ENCODE measurements around the gene LAMB3.

LAMB3 gene

GRCh38 chr1:209587789-209588188 is 64.4 kb downstream of the LAMB3 start:
- Histone ChIP-seq H3K4me1 (ENCODE audit: control insufficient read depth in 1 of 2, insufficient read depth in 2 of 2, low read length in 2 of 2) (peaks cover 32 to 41% of the 10 kb centered on the region in 2 experiments), H3K79me1 (ENCODE audit: low read length) (peaks cover 44% of the 10 kb centered on the region), H2BK5ac (ENCODE audit: low read depth, low read length, poor library complexity) (peak overlapping the region; percentile 88), H2BK12ac (ENCODE audit: low read length) (peak overlapping the region; percentile 81), H3K9ac (ENCODE audit: low read length) (no peak overlapping the region), H3K79me2 (ENCODE audit: control insufficient read depth, insufficient read depth, low read length, poor library complexity) (peaks cover 4% of the 10 kb centered on the region), H3K4me2 (ENCODE audit: low read length) (peak overlapping the region; percentile 23), H3K9me3 (ENCODE audit: insufficient read depth, low read depth, low read length) (no peaks in the 10 kb centered on the region), H2AK5ac (ENCODE audit: low read length) (peak overlapping the region; percentile 82), H3K18ac (ENCODE audit: low read length) (peak overlapping the region; percentile 56), H3K23ac (ENCODE audit: low read length) (no peak overlapping the region), H3K4ac (ENCODE audit: low read depth, low read length) (no peak overlapping the region), H2BK120ac (ENCODE audit: insufficient read depth, low read length, poor library complexity) (peak overlapping the region; percentile 81), H4K91ac (ENCODE audit: low read depth, low read length) (peak overlapping the region; percentile 67), H3K4me3 (ENCODE audit: low read depth, low read length) (no peak overlapping the region), H3K14ac (ENCODE audit: low read length) (peak overlapping the region; percentile 30), H4K12ac (ENCODE audit: low read depth, low read length) (no peak overlapping the region), H3K27me3 (ENCODE audit: insufficient read depth, low read length) (no peaks in the 10 kb centered on the region), H3K27ac (ENCODE audit: low read depth, low read length) (peak overlapping the region; percentile 90), H3K36me3 (ENCODE audit: control insufficient read depth in 1 of 2, insufficient read depth in 2 of 2, low read length in 2 of 2) (peaks cover 2 to 7% of the 10 kb centered on the region in 2 experiments), H2AFZ (ENCODE audit: insufficient read depth, low read length, poor library complexity) (no peak overlapping the region), H4K8ac (ENCODE audit: low read depth, low read length) (peak overlapping the region; percentile 47)
- no CpG with 5 or more reads among the region's 3 CpGs for WGBS (ENCODE audit: extremely low coverage, insufficient coverage, insufficient read length)
- DNase-seq: peak; percentile 64 to 80

GRCh38 chr1:209586221-209586740 is 65.9 kb downstream of the LAMB3 start:
- no peak overlapping the region for H3K9ac ChIP-seq (ENCODE audit: low read length)
- peaks cover 32 to 41% of the 10 kb centered on the region in 2 experiments for H3K4me1 ChIP-seq (ENCODE audit: control insufficient read depth in 1 of 2, insufficient read depth in 2 of 2, low read length in 2 of 2)
- H2AK5ac ChIP-seq (ENCODE audit: low read length): peak overlapping the region; percentile 50
- H3K9me3 ChIP-seq (ENCODE audit: insufficient read depth, low read depth, low read length): no peaks in the 10 kb centered on the region
- H3K27ac ChIP-seq (ENCODE audit: low read depth, low read length): peak overlapping the region; percentile 15
- H3K4ac ChIP-seq (ENCODE audit: low read depth, low read length): peak overlapping the region; percentile 29
- H3K4me2 ChIP-seq (ENCODE audit: low read length): peak overlapping the region; percentile 61
- peak overlapping the region; percentile 25 for H3K18ac ChIP-seq (ENCODE audit: low read length)
- H3K79me1 ChIP-seq (ENCODE audit: low read length): peaks cover 44% of the 10 kb centered on the region
- H2BK120ac ChIP-seq (ENCODE audit: insufficient read depth, low read length, poor library complexity): peak overlapping the region; percentile 40
- H3K27me3 ChIP-seq (ENCODE audit: insufficient read depth, low read length): no peaks in the 10 kb centered on the region
- peak overlapping the region; percentile 5 for H4K8ac ChIP-seq (ENCODE audit: low read depth, low read length)
- no CpG with 5 or more reads among the region's 4 CpGs for WGBS (ENCODE audit: extremely low coverage, insufficient coverage, insufficient read length)
- H3K4me3 ChIP-seq (ENCODE audit: low read depth, low read length): no peak overlapping the region
- peak overlapping the region; percentile 41 for H4K91ac ChIP-seq (ENCODE audit: low read depth, low read length)
- no peak overlapping the region for H3K23ac ChIP-seq (ENCODE audit: low read length)
- no peak overlapping the region for H2AFZ ChIP-seq (ENCODE audit: insufficient read depth, low read length, poor library complexity)
- no peak for DNase-seq
- H2BK5ac ChIP-seq (ENCODE audit: low read depth, low read length, poor library complexity): peak overlapping the region; percentile 26
- peak overlapping the region; percentile 66 for H2BK12ac ChIP-seq (ENCODE audit: low read length)
- peak overlapping the region; percentile 53 for H3K14ac ChIP-seq (ENCODE audit: low read length)
- H4K12ac ChIP-seq (ENCODE audit: low read depth, low read length): no peak overlapping the region
- H3K36me3 ChIP-seq (ENCODE audit: control insufficient read depth in 1 of 2, insufficient read depth in 2 of 2, low read length in 2 of 2): peaks cover 2% of the 10 kb centered on the region in 2 experiments
- H3K79me2 ChIP-seq (ENCODE audit: control insufficient read depth, insufficient read depth, low read length, poor library complexity): peaks cover 4% of the 10 kb centered on the region

- Histone ChIP-seq H3K14ac (ENCODE audit: low read length) (peak overlapping the region; percentile 11), H4K8ac (ENCODE audit: low read depth, low read length) (peak overlapping the region; percentile 5), H3K4me2 (ENCODE audit: low read length) (peak overlapping the region; percentile 61), H3K27me3 (ENCODE audit: insufficient read depth, low read length) (no peaks in the 10 kb centered on the region), H3K4me1 (ENCODE audit: control insufficient read depth in 1 of 2, insufficient read depth in 2 of 2, low read length in 2 of 2) (peaks cover 32 to 41% of the 10 kb centered on the region in 2 experiments), H3K27ac (ENCODE audit: low read depth, low read length) (peak overlapping the region; percentile 15), H3K79me1 (ENCODE audit: low read length) (peaks cover 44% of the 10 kb centered on the region), H3K4ac (ENCODE audit: low read depth, low read length) (no peak overlapping the region), H4K12ac (ENCODE audit: low read depth, low read length) (no peak overlapping the region), H2BK5ac (ENCODE audit: low read depth, low read length, poor library complexity) (peak overlapping the region; percentile 26), H4K91ac (ENCODE audit: low read depth, low read length) (peak overlapping the region; percentile 36), H3K36me3 (ENCODE audit: control insufficient read depth in 1 of 2, insufficient read depth in 2 of 2, low read length in 2 of 2) (no peaks in the 10 kb centered on the region), H2BK120ac (ENCODE audit: insufficient read depth, low read length, poor library complexity) (peak overlapping the region; percentile 55), H3K23ac (ENCODE audit: low read length) (no peak overlapping the region), H2AFZ (ENCODE audit: insufficient read depth, low read length, poor library complexity) (no peak overlapping the region), H2BK12ac (ENCODE audit: low read length) (peak overlapping the region; percentile 55), H2AK5ac (ENCODE audit: low read length) (peak overlapping the region; percentile 50), H3K18ac (ENCODE audit: low read length) (peak overlapping the region; percentile 18), H3K4me3 (ENCODE audit: low read depth, low read length) (no peak overlapping the region), H3K9ac (ENCODE audit: low read length) (no peak overlapping the region), H3K79me2 (ENCODE audit: control insufficient read depth, insufficient read depth, low read length, poor library complexity) (peaks cover 4% of the 10 kb centered on the region), H3K9me3 (ENCODE audit: insufficient read depth, low read depth, low read length) (no peaks in the 10 kb centered on the region)
- DNase-seq: no peak
- WGBS (ENCODE audit: extremely low coverage, insufficient coverage, insufficient read length): no CpG with 5 or more reads among the region's 23 CpGs
Observed at GRCh38 chr1:209585672-209586071, 66.6 kb downstream of the LAMB3 start.

GRCh38 chr1:209585197-209585596 is 67.0 kb downstream of the LAMB3 start:
- Histone ChIP-seq H2BK120ac (ENCODE audit: insufficient read depth, low read length, poor library complexity) (peak overlapping the region; percentile 55), H2BK5ac (ENCODE audit: low read depth, low read length, poor library complexity) (peak overlapping the region; percentile 43), H4K8ac (ENCODE audit: low read depth, low read length) (peak overlapping the region; percentile 59), H3K36me3 (ENCODE audit: control insufficient read depth in 1 of 2, insufficient read depth in 2 of 2, low read length in 2 of 2) (no peaks in the 10 kb centered on the region), H2AK5ac (ENCODE audit: low read length) (peak overlapping the region; percentile 27), H4K12ac (ENCODE audit: low read depth, low read length) (no peak overlapping the region), H2BK12ac (ENCODE audit: low read length) (peak overlapping the region; percentile 72), H3K4me2 (ENCODE audit: low read length) (peak overlapping the region; percentile 61), H3K9ac (ENCODE audit: low read length) (no peak overlapping the region), H4K91ac (ENCODE audit: low read depth, low read length) (peak overlapping the region; percentile 36), H3K27me3 (ENCODE audit: insufficient read depth, low read length) (no peaks in the 10 kb centered on the region), H3K14ac (ENCODE audit: low read length) (peak overlapping the region; percentile 64), H2AFZ (ENCODE audit: insufficient read depth, low read length, poor library complexity) (no peak overlapping the region), H3K79me1 (ENCODE audit: low read length) (peaks cover 44% of the 10 kb centered on the region), H3K79me2 (ENCODE audit: control insufficient read depth, insufficient read depth, low read length, poor library complexity) (peaks cover 4% of the 10 kb centered on the region), H3K23ac (ENCODE audit: low read length) (no peak overlapping the region), H3K4ac (ENCODE audit: low read depth, low read length) (peak overlapping the region; percentile 60), H3K4me3 (ENCODE audit: low read depth, low read length) (no peak overlapping the region), H3K4me1 (ENCODE audit: control insufficient read depth in 1 of 2, insufficient read depth in 2 of 2, low read length in 2 of 2) (peaks cover 32 to 41% of the 10 kb centered on the region in 2 experiments), H3K27ac (ENCODE audit: low read depth, low read length) (peak overlapping the region; percentile 60), H3K18ac (ENCODE audit: low read length) (peak overlapping the region; percentile 30), H3K9me3 (ENCODE audit: insufficient read depth, low read depth, low read length) (no peaks in the 10 kb centered on the region)
- DNase-seq: peak in 1 of 2 donors; percentile 11
- no CpG with 5 or more reads among the region's 5 CpGs for WGBS (ENCODE audit: extremely low coverage, insufficient coverage, insufficient read length)
